H9 (cell line): Measurements from ENCODE around the gene HDAC5. TPM values are rescaled to one million over a fixed set of nuclear protein-coding genes. Genes with fewer than 3 reads are reported as not detected.
A peak's percentile ranks its signal among the peaks of the same experiment; 100 is the strongest.

Source experiments
- DNase-seq: peaks from one replicate; pipeline ENCODE4 v3.0.0-alpha.2; 2017
- H2AFZ ChIP-seq: one replicate; pipeline ENCODE4 v1.6.1; 2013; ENCODE audit warnings: mild to moderate bottlenecking, low read length, control low read depth, moderate library complexity
- H2AK5ac ChIP-seq: 2 replicates; pipeline ENCODE4 v1.6.1; 2013; ENCODE audit warnings: low read length, control low read depth, mixed read lengths; ENCODE audit not compliant: insufficient read length
- H2BK120ac ChIP-seq: one replicate; pipeline ENCODE4 v1.6.1; 2013; ENCODE audit warnings: low read depth, mild to moderate bottlenecking, low read length, control low read depth, inconsistent platforms; ENCODE audit not compliant: poor library complexity, severe bottlenecking
- H2BK12ac ChIP-seq: 2 replicates; pipeline ENCODE4 v1.6.1; 2013; ENCODE audit warnings: low read length, control low read depth, mixed read lengths, low read depth; ENCODE audit not compliant: insufficient read length
- H2BK15ac ChIP-seq: 2 replicates; pipeline ENCODE4 v1.6.1; 2013; ENCODE audit warnings: low read depth, low read length, control low read depth
- H2BK20ac ChIP-seq: one replicate; pipeline ENCODE4 v1.6.1; 2013; ENCODE audit warnings: low read depth, mild to moderate bottlenecking, low read length, control low read depth, inconsistent platforms; ENCODE audit not compliant: poor library complexity, severe bottlenecking
- H2BK5ac ChIP-seq: 2 replicates; pipeline ENCODE4 v1.6.1; 2013; ENCODE audit warnings: low read length, control low read depth, mixed read lengths; ENCODE audit not compliant: insufficient read length
- H3K14ac ChIP-seq: 2 replicates; pipeline ENCODE4 v1.6.1; 2013; ENCODE audit warnings: low read length, control low read depth; ENCODE audit not compliant: insufficient read depth
- H3K18ac ChIP-seq: 2 replicates; pipeline ENCODE4 v1.6.1; 2013; ENCODE audit warnings: low read depth, mild to moderate bottlenecking, mixed read lengths, low read length, control low read depth; ENCODE audit not compliant: insufficient read length
- H3K23ac ChIP-seq: 2 replicates; pipeline ENCODE4 v1.6.1; 2013; ENCODE audit warnings: low read length, control low read depth, mixed read lengths, low read depth; ENCODE audit not compliant: insufficient read length
- H3K23me2 ChIP-seq: 2 replicates; pipeline ENCODE4 v1.6.1; 2013; ENCODE audit warnings: low read depth, mild to moderate bottlenecking, mixed read lengths, low read length, control low read depth; ENCODE audit not compliant: insufficient read length, poor library complexity, severe bottlenecking
- H3K27ac ChIP-seq: 2 replicates; pipeline ENCODE4 v1.5.1; 2013; ENCODE audit warnings: low read length, control low read depth, mixed read lengths, low read depth; ENCODE audit not compliant: insufficient read length
- H3K27me3 ChIP-seq: 2 replicates; pipeline ENCODE4 v1.6.1; 2013; ENCODE audit warnings: low read length, control low read depth, inconsistent platforms; ENCODE audit not compliant: insufficient read depth
- H3K4ac ChIP-seq: 2 replicates; pipeline ENCODE4 v1.6.1; 2013; ENCODE audit warnings: low read depth, mild to moderate bottlenecking, control low read depth, inconsistent platforms, low read length, moderate library complexity
- H3K4me1 ChIP-seq: 2 replicates; pipeline ENCODE4 v1.6.1; 2013; ENCODE audit warnings: low read length, control low read depth, inconsistent platforms; ENCODE audit not compliant: insufficient read depth
- H3K4me2 ChIP-seq: 2 replicates; pipeline ENCODE4 v1.6.1; 2013; ENCODE audit warnings: low read length, control low read depth, mixed read lengths; ENCODE audit not compliant: insufficient read length, insufficient read depth
- H3K56ac ChIP-seq: 2 replicates; pipeline ENCODE4 v1.6.1; 2013; ENCODE audit warnings: low read depth, mild to moderate bottlenecking, mixed read lengths, low read length, control low read depth; ENCODE audit not compliant: insufficient read length
- H3K79me1 ChIP-seq: 2 replicates; pipeline ENCODE4 v1.6.1; 2013; ENCODE audit warnings: low read depth, mild to moderate bottlenecking, moderate library complexity, low read length, control low read depth, inconsistent platforms; ENCODE audit not compliant: insufficient read depth, poor library complexity, severe bottlenecking
- H3K79me2 ChIP-seq: 2 replicates; pipeline ENCODE4 v1.6.1; 2013; ENCODE audit warnings: low read length, control low read depth, inconsistent platforms; ENCODE audit not compliant: insufficient read depth
- H3K9ac ChIP-seq: 2 replicates; pipeline ENCODE4 v1.6.1; 2013; ENCODE audit warnings: low read length, control low read depth, mixed read lengths; ENCODE audit not compliant: insufficient read length; ENCODE audit errors: extremely low read depth
- H3K9me3 ChIP-seq: one replicate; pipeline ENCODE4 v1.6.1; 2013; ENCODE audit warnings: low read depth, low read length, inconsistent platforms; ENCODE audit not compliant: control insufficient read depth
- H3T11ph ChIP-seq: one replicate; pipeline ENCODE4 v1.6.1; 2013; ENCODE audit warnings: mild to moderate bottlenecking, low read length, control low read depth, inconsistent platforms
- H4K20me1 ChIP-seq: one replicate; pipeline ENCODE4 v1.6.1; 2013; ENCODE audit not compliant: control insufficient read depth, insufficient read length, insufficient read depth
- H4K5ac ChIP-seq: 2 replicates; pipeline ENCODE4 v1.6.1; 2013; ENCODE audit warnings: low read depth, mild to moderate bottlenecking, mixed read lengths, low read length, control low read depth; ENCODE audit not compliant: insufficient read length
- H4K8ac ChIP-seq: replicated peaks from 2 replicates; pipeline ENCODE4 v1.6.1; 2013; ENCODE audit warnings: low read length, control low read depth, mixed read lengths, low read depth; ENCODE audit not compliant: insufficient read length
- H4K91ac ChIP-seq: 2 replicates; pipeline ENCODE4 v1.6.1; 2013; ENCODE audit warnings: low read depth, mild to moderate bottlenecking, moderate library complexity, mixed read lengths, low read length, control low read depth; ENCODE audit not compliant: insufficient read length
- H3K27ac Mint-ChIP-seq, 3 experiments: 2 replicates in 2 of 3; 3 replicates in 1 of 3; pipeline ENCODE4 v1.8.0; 2020 to 2021; ENCODE audit warnings: mixed read lengths in 3 of 3, mild to moderate bottlenecking in 1 of 3, moderate library complexity in 1 of 3
- H3K27me3 Mint-ChIP-seq: 2 replicates; pipeline ENCODE4 v1.8.0; 2021; ENCODE audit warnings: low read depth, mild to moderate bottlenecking, moderate library complexity, mixed read lengths
- H3K36me3 Mint-ChIP-seq, 3 experiments: 2 replicates in 2 of 3; 3 replicates in 1 of 3; pipeline ENCODE4 v1.8.0; 2020 to 2021; ENCODE audit warnings: low read depth in 3 of 3, mixed read lengths in 3 of 3; ENCODE audit not compliant: insufficient read depth in 1 of 3
- H3K4me1 Mint-ChIP-seq, 2 experiments: 2 replicates each; pipeline ENCODE4 v1.8.0; 2020; ENCODE audit warnings: mixed read lengths in 2 of 2
- H3K4me3 Mint-ChIP-seq, 2 experiments: 2 replicates in 1 of 2; 3 replicates in 1 of 2; pipeline ENCODE4 v1.8.0; 2020 to 2021; ENCODE audit warnings: mild to moderate bottlenecking in 2 of 2, mixed read lengths in 2 of 2, moderate library complexity in 1 of 2
- H3K9me3 Mint-ChIP-seq, 2 experiments: 2 replicates in 1 of 2; 3 replicates in 1 of 2; pipeline ENCODE4 v1.8.0; 2020; ENCODE audit warnings: mild to moderate bottlenecking in 2 of 2, mixed read lengths in 2 of 2, moderate library complexity in 1 of 2
- WGBS: extraction: QIAGEN DNeasy Blood & Tissue Kit; methylation state at CpG from one replicate; pipeline ENCODE4 v1.1.7; 2013; ENCODE audit warnings: missing lambda C conversion rate, low lambda C conversion rate, mixed read lengths; ENCODE audit not compliant: insufficient read length; ENCODE audit errors: extremely low coverage; 5-methylcytosine and 5-hydroxymethylcytosine counted together
- total RNA-seq: library from RNA; stranded (reverse); gene quantifications from 2 replicates; pipeline ENCODE4 v1.2.1, GENCODE V29; 2021
- TF ChIP-seq, protein P1 (sequence below): fragments of 200-600 bp; sonication (generic); conservative IDR thresholded peaks from 3 replicates; pipeline ENCODE4 v1.8.0; 2021; ENCODE audit warnings: antibody characterized with exemption, mild to moderate bottlenecking

The HDAC5 gene
- total RNA-seq, 1 experiment from 2014 or later, result 39.5 TPM

DNA sequence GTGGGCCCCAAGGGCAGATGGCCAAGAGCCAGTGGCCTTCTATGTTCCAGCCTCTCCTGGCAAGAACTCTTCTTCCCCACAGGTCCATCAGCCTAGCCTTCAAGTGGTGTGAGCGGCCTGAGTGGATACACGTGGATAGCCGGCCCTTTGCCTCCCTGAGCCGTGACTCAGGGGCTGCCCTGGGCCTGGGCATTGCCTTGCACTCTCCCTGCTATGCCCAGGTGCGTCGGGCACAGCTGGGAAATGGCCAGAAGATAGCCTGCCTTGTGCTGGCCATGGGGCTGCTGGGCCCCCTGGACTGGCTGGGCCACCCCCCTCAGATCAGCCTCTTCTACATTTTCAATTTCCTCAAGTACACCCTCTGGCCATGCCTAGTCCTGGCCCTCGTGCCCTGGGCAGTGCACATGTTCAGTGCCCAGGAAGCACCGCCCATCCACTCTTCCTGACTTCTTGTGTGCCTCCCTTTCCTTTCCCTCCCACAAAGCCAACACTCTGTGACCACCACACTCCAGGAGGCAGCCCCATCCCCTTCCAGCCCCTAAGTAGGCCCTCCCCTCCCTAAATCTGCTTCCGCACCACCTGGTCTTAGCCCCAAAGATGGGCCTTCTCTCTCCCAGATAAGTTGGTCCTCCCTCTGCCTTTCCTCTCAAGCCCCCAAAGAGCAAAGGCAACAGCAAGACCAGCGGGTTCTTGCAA lies 47.7 kb downstream of the HDAC5 start:
- no peaks in the 10 kb centered on the region for H3K9me3 Mint-ChIP-seq
- no peak overlapping the region for H3T11ph ChIP-seq
- no peak overlapping the region for H3K4ac ChIP-seq
- no peak overlapping the region for H2BK120ac ChIP-seq
- H2AK5ac ChIP-seq, result no peak overlapping the region
- no peaks in the 10 kb centered on the region for H3K9me3 ChIP-seq
- H3K36me3 Mint-ChIP-seq, result peaks cover 27 to 72% (median 57%) of the 10 kb centered on the region in 3 experiments; a peak in 6 of 7 replicates
- no peak overlapping the region for H3K9ac ChIP-seq
- H2BK5ac ChIP-seq, result no peak overlapping the region
- no peaks in the 10 kb centered on the region for H4K20me1 ChIP-seq
- no peak overlapping the region for H4K91ac ChIP-seq
- peak overlapping the region in 2 of 3 experiments; percentile 35 to 73; a peak in 4 of 7 replicates for H3K27ac Mint-ChIP-seq
- H4K8ac ChIP-seq, result no peak overlapping the region
- H3K56ac ChIP-seq, result no peak overlapping the region
- peaks cover 11 to 21% of the 10 kb centered on the region in 2 experiments for H3K4me1 Mint-ChIP-seq
- no CpG with 5 or more reads among the region's 10 CpGs for WGBS
- TF ChIP-seq, protein P1, sequence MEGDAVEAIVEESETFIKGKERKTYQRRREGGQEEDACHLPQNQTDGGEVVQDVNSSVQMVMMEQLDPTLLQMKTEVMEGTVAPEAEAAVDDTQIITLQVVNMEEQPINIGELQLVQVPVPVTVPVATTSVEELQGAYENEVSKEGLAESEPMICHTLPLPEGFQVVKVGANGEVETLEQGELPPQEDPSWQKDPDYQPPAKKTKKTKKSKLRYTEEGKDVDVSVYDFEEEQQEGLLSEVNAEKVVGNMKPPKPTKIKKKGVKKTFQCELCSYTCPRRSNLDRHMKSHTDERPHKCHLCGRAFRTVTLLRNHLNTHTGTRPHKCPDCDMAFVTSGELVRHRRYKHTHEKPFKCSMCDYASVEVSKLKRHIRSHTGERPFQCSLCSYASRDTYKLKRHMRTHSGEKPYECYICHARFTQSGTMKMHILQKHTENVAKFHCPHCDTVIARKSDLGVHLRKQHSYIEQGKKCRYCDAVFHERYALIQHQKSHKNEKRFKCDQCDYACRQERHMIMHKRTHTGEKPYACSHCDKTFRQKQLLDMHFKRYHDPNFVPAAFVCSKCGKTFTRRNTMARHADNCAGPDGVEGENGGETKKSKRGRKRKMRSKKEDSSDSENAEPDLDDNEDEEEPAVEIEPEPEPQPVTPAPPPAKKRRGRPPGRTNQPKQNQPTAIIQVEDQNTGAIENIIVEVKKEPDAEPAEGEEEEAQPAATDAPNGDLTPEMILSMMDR, result no peak
- no peak overlapping the region for H2BK20ac ChIP-seq
- no peak overlapping the region for H3K23ac ChIP-seq
- no peak overlapping the region for H4K5ac ChIP-seq
- H3K79me1 ChIP-seq, result no peaks in the 10 kb centered on the region
- no peaks in the 10 kb centered on the region; the same call in 1 of the 2 replicates for H3K79me2 ChIP-seq
- no peak overlapping the region for H3K18ac ChIP-seq
- no peaks in the 10 kb centered on the region for H3K4me1 ChIP-seq
- no peaks in the 10 kb centered on the region for H3K27me3 ChIP-seq
- no peak overlapping the region for H3K4me3 Mint-ChIP-seq
- no peak overlapping the region for H2BK12ac ChIP-seq
- peaks cover 5% of the 10 kb centered on the region for H3K23me2 ChIP-seq
- H3K27ac ChIP-seq, result no peak overlapping the region
- no peak overlapping the region for H3K14ac ChIP-seq
- peak; percentile 27 for DNase-seq
- peaks cover 1% of the 10 kb centered on the region; the same call in 1 of the 2 replicates for H3K27me3 Mint-ChIP-seq
- H2BK15ac ChIP-seq, result no peak overlapping the region
- H2AFZ ChIP-seq, result no peak overlapping the region
- no peak overlapping the region for H3K4me2 ChIP-seq
